ENCODE measurements around the gene LCN6.

DNA sequence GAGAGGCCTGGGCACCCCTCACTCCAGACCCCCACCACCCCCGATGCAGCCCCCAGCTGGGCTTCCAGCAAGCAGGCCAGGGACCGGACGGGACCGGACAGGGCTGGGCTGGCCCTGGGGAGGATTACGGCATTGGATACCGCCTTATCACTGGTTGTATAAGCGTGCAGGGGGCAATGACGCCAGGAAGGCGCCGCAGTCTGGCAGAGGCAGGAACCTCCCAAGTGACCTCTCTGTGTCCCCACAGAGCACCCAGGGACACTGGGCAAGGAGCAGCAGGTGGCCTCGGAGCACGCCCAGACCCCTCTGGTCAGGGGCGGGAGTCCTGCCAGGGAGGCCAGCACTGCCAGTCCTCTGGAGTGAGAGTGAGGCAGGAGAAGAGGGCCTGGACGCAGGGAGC is 16.7 kb upstream of the LCN6 start:
- TF ChIP-seq EP300 (IDR thresholded peaks at IDR 0.05) (no peak), POLR2AphosphoS5 (IDR thresholded peaks at IDR 0.05) (no peak)
- TF ChIP-seq, protein P1, sequence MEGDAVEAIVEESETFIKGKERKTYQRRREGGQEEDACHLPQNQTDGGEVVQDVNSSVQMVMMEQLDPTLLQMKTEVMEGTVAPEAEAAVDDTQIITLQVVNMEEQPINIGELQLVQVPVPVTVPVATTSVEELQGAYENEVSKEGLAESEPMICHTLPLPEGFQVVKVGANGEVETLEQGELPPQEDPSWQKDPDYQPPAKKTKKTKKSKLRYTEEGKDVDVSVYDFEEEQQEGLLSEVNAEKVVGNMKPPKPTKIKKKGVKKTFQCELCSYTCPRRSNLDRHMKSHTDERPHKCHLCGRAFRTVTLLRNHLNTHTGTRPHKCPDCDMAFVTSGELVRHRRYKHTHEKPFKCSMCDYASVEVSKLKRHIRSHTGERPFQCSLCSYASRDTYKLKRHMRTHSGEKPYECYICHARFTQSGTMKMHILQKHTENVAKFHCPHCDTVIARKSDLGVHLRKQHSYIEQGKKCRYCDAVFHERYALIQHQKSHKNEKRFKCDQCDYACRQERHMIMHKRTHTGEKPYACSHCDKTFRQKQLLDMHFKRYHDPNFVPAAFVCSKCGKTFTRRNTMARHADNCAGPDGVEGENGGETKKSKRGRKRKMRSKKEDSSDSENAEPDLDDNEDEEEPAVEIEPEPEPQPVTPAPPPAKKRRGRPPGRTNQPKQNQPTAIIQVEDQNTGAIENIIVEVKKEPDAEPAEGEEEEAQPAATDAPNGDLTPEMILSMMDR (IDR thresholded peaks at IDR 0.05), result no peak
